ENCODE measurements around the gene SAYSD1. TPM values are rescaled to one million over a fixed set of nuclear protein-coding genes. Genes with fewer than 3 reads are reported as not detected.

The SAYSD1 gene
- total and polyA plus RNA-seq, 9 of the 15 experiments (the other 6 are each of a cell fraction or from before 2014, with no cell fraction given), result 3.5 to 19.1 (median 12.4) TPM

GRCh38 chr6:39114704-39115599 lies at the start of gene SAYSD1 (continued):
- no peak for TF ChIP-seq RNF219 (CRISPR knock-in tag; IDR thresholded peaks at IDR 0.05)
- TF ChIP-seq ZNF324 (CRISPR knock-in tag; IDR thresholded peaks at IDR 0.05), result 0 out of 2 replicates have a peak, but pooled peaks have one; percentile 19
- no peak for TF ChIP-seq MTA2 (IDR thresholded peaks at IDR 0.05; ENCODE audit: low read depth)
- 0 out of 2 replicates have a peak, but pooled peaks have one; percentile 32 for TF ChIP-seq ZBED1 (IDR thresholded peaks at IDR 0.05)
- TF ChIP-seq PHB2 (IDR thresholded peaks at IDR 0.05; ENCODE audit: low read depth), result no peak
- peak; percentile 51 to 60; a peak in 3 of 4 replicates for TF ChIP-seq TEAD1 (CRISPR knock-in tag; IDR thresholded peaks at IDR 0.05)
- TF ChIP-seq POLR2G (IDR thresholded peaks at IDR 0.05; ENCODE audit: low read depth, low read length), result peak; percentile 96
- TF ChIP-seq ZNF197 (CRISPR knock-in tag; IDR thresholded peaks at IDR 0.05; ENCODE audit: low read depth), result no peak
- no peak; the same call in 1 of the 2 replicates for TF ChIP-seq ATF3 (IDR thresholded peaks at IDR 0.05)
- TF ChIP-seq ATF3 (CRISPR knock-in tag; conservative IDR thresholded peaks at IDR 0.05), result 0 out of 2 replicates have a peak, but pooled peaks have one; percentile 41
- no peak for TF ChIP-seq ZNF354B (CRISPR knock-in tag; IDR thresholded peaks at IDR 0.05)
- no peak; the same call in 1 of the 2 replicates for TF ChIP-seq NR1H2 (CRISPR knock-in tag; IDR thresholded peaks at IDR 0.05)
- no peak for TF ChIP-seq ZNF174 (CRISPR knock-in tag; IDR thresholded peaks at IDR 0.05)
- TF ChIP-seq CBX2 (IDR thresholded peaks at IDR 0.05; ENCODE audit: insufficient read depth, low read length, poor library complexity, severe bottlenecking), result no peak
- peak; percentile 80 for TF ChIP-seq GABPB1 (CRISPR knock-in tag; IDR thresholded peaks at IDR 0.05)
- no peak for TF ChIP-seq ZNF584 (CRISPR knock-in tag; IDR thresholded peaks at IDR 0.05; ENCODE audit: low read depth)
- no peak for TF ChIP-seq ZNF696 (CRISPR knock-in tag; conservative IDR thresholded peaks at IDR 0.05)
- no peak for TF ChIP-seq TCF7L2 (IDR thresholded peaks at IDR 0.05; ENCODE audit: low read depth, low read length)
- peak; percentile 78; the same call in 1 of the 2 replicates for TF ChIP-seq ZNF431 (CRISPR knock-in tag; IDR thresholded peaks at IDR 0.05)
- TF ChIP-seq ZNF707 (CRISPR knock-in tag; conservative IDR thresholded peaks at IDR 0.05), result no peak
- no peak for TF ChIP-seq E4F1 (CRISPR knock-in tag; IDR thresholded peaks at IDR 0.05; ENCODE audit: borderline replicate concordance)
- TF ChIP-seq DPF2 (IDR thresholded peaks at IDR 0.05), result peak; percentile 52
- peak in 1 of 2 experiments; percentile 91 for TF ChIP-seq MAZ (CRISPR knock-in tag; conservative IDR thresholded peaks at IDR 0.05 in 1 of 2, IDR thresholded peaks at IDR 0.05 in 1 of 2)
- TF ChIP-seq POLR2H (tag; IDR thresholded peaks at IDR 0.05; ENCODE audit: low read depth), result peak; percentile 66
